Skeletal muscle tissue (tissue), 4 donors: ENCODE data around the gene FAM222A. TPM values are rescaled to one million over a fixed set of nuclear protein-coding genes. Genes with fewer than 3 reads are reported as not detected.

ENCODE experiments used
- H3K27ac ChIP-seq: one replicate; pipeline ENCODE4 v1.7.0; 2013; ENCODE audit warnings: mild to moderate bottlenecking, low read depth, low read length, inconsistent platforms
- H3K27me3 ChIP-seq, 3 donors: one replicate each; pipeline ENCODE4 v1.7.0; 2013; ENCODE audit warnings: low read length in 3 of 3; ENCODE audit not compliant: control insufficient read depth in 3 of 3, insufficient read depth in 3 of 3
- H3K36me3 ChIP-seq, 3 donors: one replicate each; pipeline ENCODE4 v1.7.0; 2013; ENCODE audit warnings: low read length in 3 of 3; ENCODE audit not compliant: control insufficient read depth in 3 of 3, insufficient read depth in 3 of 3
- H3K4me1 ChIP-seq, 3 donors: one replicate each; pipeline ENCODE4 v1.7.0; 2013; ENCODE audit warnings: low read length in 3 of 3, mild to moderate bottlenecking in 3 of 3; ENCODE audit not compliant: control insufficient read depth in 3 of 3, insufficient read depth in 3 of 3
- H3K4me3 ChIP-seq, 3 donors: one replicate each; pipeline ENCODE4 v1.7.0; 2013; ENCODE audit warnings: low read length in 3 of 3
- H3K9ac ChIP-seq, 3 donors: one replicate each; pipeline ENCODE4 v1.7.0; 2013; ENCODE audit warnings: low read length in 3 of 3, mild to moderate bottlenecking in 3 of 3, moderate library complexity in 2 of 3, low read depth in 1 of 3
- H3K9me3 ChIP-seq, 3 donors: one replicate each; pipeline ENCODE4 v1.7.0; 2013; ENCODE audit warnings: low read length in 3 of 3; ENCODE audit not compliant: control insufficient read depth in 3 of 3
- total RNA-seq: library from RNA; depleted of rRNA; stranded (reverse); fragments of >200 nt; gene quantifications from one replicate; pipeline ENCODE4 v1.2.3, GENCODE V29; 2014
- donor health status: Osteomylitis.

The FAM222A gene
- total RNA-seq, 1 donor from 2014 or later = 1.0 TPM

GRCh38 chr12:109804820-109805761, 91.5 kb downstream of the FAM222A start:
- H3K4me3 ChIP-seq = no peak overlapping the region
- H3K4me1 ChIP-seq = peaks cover 0 to 4% (median 0%) of the 10 kb centered on the region in 3 donors
- no peaks in the 10 kb centered on the region for H3K9me3 ChIP-seq
- H3K27ac ChIP-seq = no peak overlapping the region
- H3K36me3 ChIP-seq = no peaks in the 10 kb centered on the region
- H3K27me3 ChIP-seq = no peaks in the 10 kb centered on the region
- H3K9ac ChIP-seq = peak overlapping the region in 1 of 3 donors; percentile 33

GRCh38 chr12:109807954-109808643, 94.5 kb downstream of the FAM222A start:
- no peaks in the 10 kb centered on the region for H3K9me3 ChIP-seq
- H3K27me3 ChIP-seq = no peaks in the 10 kb centered on the region
- no peak overlapping the region for H3K9ac ChIP-seq
- no peak overlapping the region for H3K27ac ChIP-seq
- no peak overlapping the region for H3K4me3 ChIP-seq
- H3K4me1 ChIP-seq = peaks cover 0 to 4% (median 0%) of the 10 kb centered on the region in 3 donors
- H3K36me3 ChIP-seq = no peaks in the 10 kb centered on the region

GRCh38 chr12:109808876-109809646, 95.4 kb downstream of the FAM222A start:
- no peak overlapping the region for H3K4me3 ChIP-seq

GRCh38 chr12:109810954-109811623, 97.5 kb downstream of the FAM222A start:
- peaks cover 0 to 13% (median 4%) of the 10 kb centered on the region in 3 donors for H3K27me3 ChIP-seq
- no peak overlapping the region for H3K9ac ChIP-seq
- H3K36me3 ChIP-seq = no peaks in the 10 kb centered on the region
- no peak overlapping the region for H3K27ac ChIP-seq
- H3K4me1 ChIP-seq = no peaks in the 10 kb centered on the region
- no peaks in the 10 kb centered on the region for H3K9me3 ChIP-seq
- H3K4me3 ChIP-seq = no peak overlapping the region

More at GRCh38 chr12:109808876-109809646, 95.4 kb downstream of the FAM222A start:
- H3K36me3 ChIP-seq = no peaks in the 10 kb centered on the region
- H3K27me3 ChIP-seq = peaks cover 0 to 4% (median 0%) of the 10 kb centered on the region in 3 donors
- no peak overlapping the region for H3K9ac ChIP-seq
- no peaks in the 10 kb centered on the region for H3K9me3 ChIP-seq
- no peak overlapping the region for H3K27ac ChIP-seq
- peaks cover 0 to 4% (median 0%) of the 10 kb centered on the region in 3 donors for H3K4me1 ChIP-seq

GRCh38 chr12:109811624-109811995, 98.0 kb downstream of the FAM222A start:
- Histone ChIP-seq H3K9me3 (no peaks in the 10 kb centered on the region), H3K4me1 (no peaks in the 10 kb centered on the region), H3K4me3 (no peak overlapping the region), H3K27ac (no peak overlapping the region), H3K9ac (no peak overlapping the region), H3K27me3 (peaks cover 0 to 13% (median 4%) of the 10 kb centered on the region in 3 donors), H3K36me3 (no peaks in the 10 kb centered on the region)

GRCh38 chr12:109813810-109814416, 100.3 kb downstream of the FAM222A start:
- Histone ChIP-seq H3K9ac (no peak overlapping the region), H3K9me3 (no peaks in the 10 kb centered on the region), H3K4me3 (no peak overlapping the region), H3K36me3 (no peaks in the 10 kb centered on the region), H3K4me1 (no peaks in the 10 kb centered on the region), H3K27ac (no peak overlapping the region), H3K27me3 (peaks cover 7 to 31% (median 15%) of the 10 kb centered on the region in 3 donors)

- no peaks in the 10 kb centered on the region for H3K4me1 ChIP-seq
- H3K4me3 ChIP-seq = no peak overlapping the region
- no peaks in the 10 kb centered on the region for H3K36me3 ChIP-seq
- no peak overlapping the region for H3K9ac ChIP-seq
- H3K27me3 ChIP-seq = peaks cover 12 to 32% (median 21%) of the 10 kb centered on the region in 3 donors
- no peak overlapping the region for H3K27ac ChIP-seq
- no peaks in the 10 kb centered on the region for H3K9me3 ChIP-seq
Measured at GRCh38 chr12:109814600-109815150, 101.0 kb downstream of the FAM222A start.

GRCh38 chr12:109815225-109815624, 101.6 kb downstream of the FAM222A start:
- Histone ChIP-seq H3K27ac (no peak overlapping the region), H3K9me3 (no peaks in the 10 kb centered on the region), H3K4me3 (no peak overlapping the region), H3K4me1 (no peaks in the 10 kb centered on the region), H3K27me3 (peaks cover 12 to 34% (median 21%) of the 10 kb centered on the region in 3 donors), H3K36me3 (no peaks in the 10 kb centered on the region), H3K9ac (no peak overlapping the region)
